HG03520 (cell line): ENCODE data around the gene LTO1.

Source experiments
- ATAC-seq: cut with Tn5 transposase; IDR thresholded peaks from one replicate; pipeline ENCODE4 v1.9.1; 2021; ENCODE audit warnings: mild to moderate bottlenecking, moderate library complexity; ENCODE audit not compliant: unreplicated experiment

Gene LTO1

DNA sequence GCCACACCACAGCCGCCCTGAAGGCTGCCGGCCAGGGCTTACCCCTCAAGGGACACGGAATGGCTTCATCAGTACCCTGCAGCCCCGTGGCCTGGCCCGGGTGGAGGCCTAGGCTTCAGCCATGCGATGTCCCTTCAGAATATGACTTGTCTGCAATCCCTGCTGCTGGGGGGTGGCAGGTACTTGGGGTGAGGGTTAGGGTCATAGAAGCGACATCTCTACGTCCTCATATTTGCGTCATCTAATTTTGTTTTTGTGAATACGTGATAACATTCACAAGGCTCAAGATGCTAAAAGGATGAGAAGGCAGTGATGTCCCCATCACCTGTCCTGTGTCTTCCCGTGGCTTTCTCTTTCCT, 27.8 kb downstream of the LTO1 start:
- ATAC-seq: no peak

- ATAC-seq: no peak
These were observed 28.4 kb downstream of the LTO1 start for GRCh38 chr11:69646493-69647389.

DNA sequence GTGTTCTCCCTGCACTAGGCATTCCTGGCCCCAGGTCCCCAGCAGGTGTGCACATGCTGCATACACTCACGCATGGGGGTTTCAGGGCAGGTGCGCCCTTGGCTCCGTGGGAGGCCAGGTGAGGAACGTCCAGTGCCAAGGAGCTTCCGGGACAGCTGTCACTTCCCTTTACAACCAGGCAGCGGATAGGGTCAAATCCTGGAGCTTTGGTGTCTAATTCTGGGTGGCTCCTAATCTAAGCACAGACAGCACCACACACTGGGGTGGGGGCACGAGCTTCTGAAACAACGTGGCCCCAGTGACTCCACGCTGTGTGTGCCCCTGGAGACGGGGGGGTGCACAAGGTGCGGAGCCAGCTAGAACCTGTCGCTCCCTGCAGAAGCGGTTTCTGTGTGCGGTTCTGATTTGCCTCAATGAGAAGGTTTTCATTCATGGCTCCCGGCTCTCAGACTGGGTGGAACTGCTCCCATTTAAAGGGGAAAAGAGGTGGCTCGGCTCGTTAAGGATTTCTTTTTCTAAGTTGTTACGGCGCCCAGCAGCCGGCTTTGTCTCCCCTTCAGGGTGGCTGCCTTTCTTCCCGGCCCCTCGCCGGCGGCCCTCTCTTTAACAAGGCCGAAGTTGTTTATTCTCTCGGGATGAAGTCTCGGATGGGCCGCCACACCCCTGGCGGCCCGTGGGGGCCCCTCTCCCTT, 29.2 kb downstream of the LTO1 start:
- no peak for ATAC-seq

DNA sequence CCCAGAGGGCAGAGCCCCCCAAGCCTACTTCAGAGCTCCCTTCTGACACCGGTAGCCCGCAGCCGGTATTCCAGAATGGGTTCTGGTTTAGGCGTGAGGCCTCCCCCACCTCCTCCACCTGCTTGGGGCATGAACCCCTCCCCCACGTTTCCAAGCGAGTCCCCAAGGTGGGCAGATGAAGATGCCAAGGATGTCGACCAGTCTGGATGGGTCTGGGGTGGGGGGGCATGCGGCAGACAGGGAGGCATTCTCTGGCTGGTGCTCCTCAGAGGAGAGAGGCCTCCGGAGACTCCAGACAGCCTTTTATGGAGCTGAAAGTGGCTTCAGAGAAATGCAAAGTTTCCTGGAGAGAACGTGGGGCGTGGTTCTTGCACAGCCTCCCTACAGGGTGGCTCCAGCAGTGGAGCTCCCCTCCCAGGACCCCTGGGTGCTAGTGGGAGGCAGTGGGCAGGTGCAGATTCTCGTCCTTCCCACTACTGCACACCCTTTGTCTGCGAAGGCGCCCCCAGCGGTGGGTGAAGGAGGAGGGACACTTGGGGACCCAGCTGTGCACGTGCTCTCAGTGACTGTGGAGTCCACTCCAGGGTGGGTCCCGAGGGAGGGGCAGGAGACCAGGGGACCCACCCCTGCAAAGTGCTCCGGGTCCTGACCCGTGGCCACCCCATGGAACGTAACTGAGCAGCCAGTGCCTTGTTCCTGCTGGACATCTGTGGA, 30.0 kb downstream of the LTO1 start:
- ATAC-seq: no peak

- no peak for ATAC-seq
These were observed 30.8 kb downstream of the LTO1 start for GRCh38 chr11:69644071-69644961.

- no peak for ATAC-seq
These were observed 31.5 kb downstream of the LTO1 start for GRCh38 chr11:69643646-69644045.

DNA sequence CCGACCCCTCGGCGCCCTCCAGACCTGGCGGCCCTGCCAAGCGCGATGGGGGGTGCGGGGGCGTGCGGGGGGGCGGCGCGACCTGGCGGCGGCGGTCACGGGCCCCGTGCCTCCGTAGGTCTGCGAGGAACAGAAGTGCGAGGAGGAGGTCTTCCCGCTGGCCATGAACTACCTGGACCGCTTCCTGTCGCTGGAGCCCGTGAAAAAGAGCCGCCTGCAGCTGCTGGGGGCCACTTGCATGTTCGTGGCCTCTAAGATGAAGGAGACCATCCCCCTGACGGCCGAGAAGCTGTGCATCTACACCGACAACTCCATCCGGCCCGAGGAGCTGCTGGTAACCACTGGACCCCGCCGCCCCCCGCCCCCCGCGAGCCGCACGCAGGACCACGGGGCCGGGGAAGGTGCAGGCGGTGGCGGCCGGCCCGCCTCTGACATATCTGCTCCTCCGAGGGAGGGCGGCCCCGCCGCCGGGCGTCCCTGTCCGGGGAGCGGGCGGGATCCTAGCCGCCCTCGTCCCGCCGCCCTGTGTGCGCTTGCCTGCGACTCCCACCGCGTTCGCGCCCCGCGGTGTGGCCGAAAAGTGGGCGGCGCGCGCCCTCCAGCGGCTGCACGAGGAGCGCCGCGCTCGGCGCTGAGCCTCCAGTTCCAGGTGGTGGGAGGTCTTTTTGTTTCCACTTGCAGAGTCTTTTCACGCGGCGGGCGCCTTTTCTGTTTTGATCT, 32.1 kb downstream of the LTO1 start:
- no peak for ATAC-seq

- ATAC-seq: no peak
These were observed 32.6 kb downstream of the LTO1 start for GRCh38 chr11:69642549-69642912.

GRCh38 chr11:69641681-69642548, 33.2 kb downstream of the LTO1 start:
- no peak for ATAC-seq

DNA sequence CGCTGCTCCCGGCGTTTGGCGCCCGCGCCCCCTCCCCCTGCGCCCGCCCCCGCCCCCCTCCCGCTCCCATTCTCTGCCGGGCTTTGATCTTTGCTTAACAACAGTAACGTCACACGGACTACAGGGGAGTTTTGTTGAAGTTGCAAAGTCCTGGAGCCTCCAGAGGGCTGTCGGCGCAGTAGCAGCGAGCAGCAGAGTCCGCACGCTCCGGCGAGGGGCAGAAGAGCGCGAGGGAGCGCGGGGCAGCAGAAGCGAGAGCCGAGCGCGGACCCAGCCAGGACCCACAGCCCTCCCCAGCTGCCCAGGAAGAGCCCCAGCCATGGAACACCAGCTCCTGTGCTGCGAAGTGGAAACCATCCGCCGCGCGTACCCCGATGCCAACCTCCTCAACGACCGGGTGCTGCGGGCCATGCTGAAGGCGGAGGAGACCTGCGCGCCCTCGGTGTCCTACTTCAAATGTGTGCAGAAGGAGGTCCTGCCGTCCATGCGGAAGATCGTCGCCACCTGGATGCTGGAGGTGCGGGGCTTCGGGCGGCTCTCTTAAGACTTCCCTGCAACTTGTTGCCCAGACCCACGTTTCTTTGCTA, 34.1 kb downstream of the LTO1 start, which contains the start of gene CCND1:
TSS of gene CCND1 (plus strand) at position 162 of the 587 bp plus-strand sequence. CDS start at position 320, 158 bp downstream.
- no peak for ATAC-seq

- ATAC-seq: no peak
These were observed 34.7 kb downstream of the LTO1 start for GRCh38 chr11:69640260-69640994.

- ATAC-seq: no peak
These were observed 35.3 kb downstream of the LTO1 start for GRCh38 chr11:69639831-69640230.

DNA sequence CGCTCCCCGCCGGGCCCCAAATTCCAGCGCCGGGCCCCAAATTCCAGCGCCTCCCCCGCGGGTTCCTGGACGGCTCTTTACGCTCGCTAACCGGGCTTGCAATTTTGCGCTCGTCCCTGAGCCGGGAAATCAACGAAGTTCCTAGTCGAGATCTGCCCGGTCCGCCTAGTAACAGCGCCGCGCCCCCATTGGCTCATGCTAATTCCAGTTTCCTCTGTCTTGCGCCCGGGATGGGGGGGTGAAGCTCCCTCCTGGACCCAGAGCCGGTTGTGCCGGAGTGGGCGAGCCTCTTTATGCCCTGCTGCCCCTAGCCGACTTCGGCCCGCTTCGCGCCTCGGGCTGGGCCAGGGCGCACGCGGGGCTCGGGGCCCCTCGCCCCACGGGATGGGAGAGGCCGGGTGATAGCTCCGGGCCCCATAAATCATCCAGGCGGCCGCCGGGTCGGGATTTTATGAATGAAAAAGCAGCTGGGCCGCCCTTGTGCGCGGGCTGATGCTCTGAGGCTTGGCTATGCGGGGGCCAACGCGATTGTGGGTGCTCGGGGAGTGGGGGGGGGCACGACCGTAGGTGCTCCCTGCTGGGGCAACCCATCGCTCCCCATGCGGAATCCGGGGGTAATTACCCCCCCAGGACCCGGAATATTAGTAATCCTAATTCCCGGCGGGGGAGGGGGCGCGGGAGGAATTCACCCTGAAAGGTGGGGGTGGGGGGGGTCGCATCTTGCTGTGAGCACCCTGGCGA, 36.0 kb downstream of the LTO1 start:
- no peak for ATAC-seq

DNA sequence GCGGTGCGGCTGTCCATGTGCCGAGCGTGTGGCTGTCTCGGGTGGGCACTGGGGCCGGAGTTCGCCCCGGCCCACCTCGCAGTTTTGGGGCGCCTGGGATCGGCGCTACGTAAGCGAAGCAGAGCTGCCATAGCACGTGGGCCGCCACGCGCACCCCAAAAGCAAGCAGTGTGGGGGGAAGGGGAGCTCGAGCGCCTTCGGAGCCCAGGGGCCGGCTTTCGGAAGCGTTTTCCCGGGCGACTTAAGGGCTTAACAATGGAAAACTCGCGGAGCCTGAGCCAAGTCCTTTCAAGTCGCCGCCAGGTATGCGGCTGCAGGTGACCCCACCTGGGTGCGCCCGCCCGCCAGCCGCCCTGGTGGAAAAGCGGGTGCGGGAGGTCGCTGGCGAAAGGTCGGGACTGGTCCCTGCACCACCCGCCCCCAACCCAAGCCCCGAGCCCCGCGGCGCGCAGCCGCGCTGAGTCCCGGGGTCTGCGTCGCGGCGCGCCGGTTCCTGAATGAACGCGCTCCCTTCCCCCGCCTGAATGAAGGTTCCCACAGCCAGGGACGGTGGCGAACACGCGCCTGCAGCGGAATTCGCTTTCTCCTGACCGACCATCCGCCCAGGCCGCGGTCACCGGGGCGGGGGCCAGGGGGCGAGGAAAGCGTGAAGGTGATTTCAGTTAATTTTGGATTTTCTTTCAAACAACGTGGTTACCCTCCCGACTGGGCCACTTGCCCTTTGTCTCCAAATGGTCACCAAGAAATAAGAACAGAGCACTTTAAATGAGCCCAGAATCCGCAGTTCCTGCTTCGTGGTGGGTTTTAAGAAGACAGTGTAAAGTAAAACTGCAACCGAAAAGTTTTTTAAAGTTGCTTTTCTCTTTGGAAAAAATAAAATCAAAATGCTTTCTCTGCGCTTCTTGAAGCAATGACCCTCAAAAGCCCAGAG, 36.9 kb downstream of the LTO1 start:
- ATAC-seq: no peak

- no peak for ATAC-seq
These were observed 37.8 kb downstream of the LTO1 start for GRCh38 chr11:69637198-69637940.
